IMR-90 (cell line): Measurements from ENCODE around the gene RELN. TPM values are rescaled to one million over a fixed set of nuclear protein-coding genes. Genes with fewer than 3 reads are reported as not detected.
A peak's percentile ranks its signal among the peaks of the same experiment; 100 is the strongest.

ENCODE experiments used
- ATAC-seq: fragments of 200-7000 bp; cut with Tn5 transposase; 2 replicates; pipeline ENCODE4 v1.9.1; 2020; ENCODE audit warnings: low read depth, mild to moderate bottlenecking, moderate library complexity
- BruUV-seq: library from RNA; stranded (reverse); fragments of 400-500 nt; replicated peaks from 2 replicates; lab custom pipeline; 2021; lab: Mats Ljungman, UMichigan
- CTCF ChIA-PET: fragments of 300-600 bp; formaldehyde crosslinking; extraction: SDS; loops from one replicate; lab custom pipeline; 2021; ENCODE audit warnings: antibody characterized with exemption; lab: Yijun Ruan, JAX
- POLR2A ChIA-PET: fragments of 300-600 bp; sonication (Branson Sonifier 250); formaldehyde crosslinking; loops from one replicate; lab custom pipeline; 2022; ENCODE audit warnings: antibody characterized with exemption; ENCODE audit not compliant: unreplicated experiment; lab: Charles Lee
- DNase-seq: peaks from one replicate; pipeline ENCODE4 v3.0.0; 2013
- H2AFZ ChIP-seq: replicated peaks from 2 replicates; pipeline ENCODE3; 2013; ENCODE audit warnings: low read length, mild to moderate bottlenecking; ENCODE audit not compliant: poor library complexity
- H2AK5ac ChIP-seq: 2 replicates; pipeline ENCODE4 v1.6.1; 2013; ENCODE audit warnings: low read depth, low read length, inconsistent platforms
- H2AK9ac ChIP-seq: replicated peaks from 2 replicates; pipeline ENCODE3; 2013; ENCODE audit warnings: mild to moderate bottlenecking, low read depth, low read length, moderate library complexity; ENCODE audit not compliant: poor library complexity
- H2BK120ac ChIP-seq: 2 replicates; pipeline ENCODE4 v1.6.1; 2013; ENCODE audit warnings: low read depth, low read length, inconsistent platforms
- H2BK15ac ChIP-seq: 3 replicates; pipeline ENCODE4 v1.6.1; 2013; ENCODE audit warnings: low read depth, low read length, inconsistent platforms
- H2BK20ac ChIP-seq: 2 replicates; pipeline ENCODE4 v1.6.1; 2013; ENCODE audit warnings: low read depth, mild to moderate bottlenecking, inconsistent platforms, low read length, moderate library complexity
- H2BK5ac ChIP-seq: 2 replicates; pipeline ENCODE4 v1.6.1; 2013; ENCODE audit warnings: mild to moderate bottlenecking, low read depth, low read length, inconsistent platforms; ENCODE audit not compliant: poor library complexity, severe bottlenecking
- H3K14ac ChIP-seq: replicated peaks from 2 replicates; pipeline ENCODE4 v1.6.1; 2013; ENCODE audit warnings: low read depth, low read length, inconsistent platforms
- H3K18ac ChIP-seq: 2 replicates; pipeline ENCODE4 v1.6.1; 2013; ENCODE audit warnings: low read depth, low read length, control low read depth
- H3K23ac ChIP-seq: 2 replicates; pipeline ENCODE4 v1.6.1; 2013; ENCODE audit warnings: low read depth, low read length, inconsistent platforms
- H3K27ac ChIP-seq: 2 replicates; pipeline ENCODE4 v1.5.1; 2013; ENCODE audit warnings: mild to moderate bottlenecking, control low read depth, low read length; ENCODE audit not compliant: insufficient read depth
- H3K27me3 ChIP-seq: 2 replicates; pipeline ENCODE4 v1.6.1; 2013; ENCODE audit warnings: low read length; ENCODE audit not compliant: control insufficient read depth, insufficient read depth
- H3K36me3 ChIP-seq: 2 replicates; pipeline ENCODE4 v1.6.1; 2013; ENCODE audit warnings: low read length, mixed read lengths; ENCODE audit not compliant: control insufficient read depth, insufficient read depth
- H3K4ac ChIP-seq: 2 replicates; pipeline ENCODE4 v1.6.1; 2013; ENCODE audit warnings: low read depth, low read length, inconsistent platforms
- H3K4me1 ChIP-seq: 2 replicates; pipeline ENCODE4 v1.6.1; 2013; ENCODE audit warnings: low read length, mixed read lengths; ENCODE audit not compliant: control insufficient read depth, insufficient read depth
- H3K4me2 ChIP-seq: 2 replicates; pipeline ENCODE4 v1.6.1; 2013; ENCODE audit warnings: low read depth, mild to moderate bottlenecking, control low read depth, low read length, moderate library complexity
- H3K4me3 ChIP-seq: 2 replicates; pipeline ENCODE4 v1.5.1; 2013; ENCODE audit warnings: low read depth, mild to moderate bottlenecking, control low read depth, low read length, moderate library complexity; ENCODE audit not compliant: insufficient read depth
- H3K56ac ChIP-seq: 2 replicates; pipeline ENCODE4 v1.6.1; 2013; ENCODE audit warnings: low read length, inconsistent platforms; ENCODE audit not compliant: insufficient read depth; ENCODE audit errors: extremely low read depth
- H3K79me1 ChIP-seq, 2 experiments: 2 replicates each; pipeline ENCODE4 v1.6.1; 2013; ENCODE audit warnings: low read length in 2 of 2, inconsistent platforms in 1 of 2, low read depth in 1 of 2
- H3K9ac ChIP-seq: 2 replicates; pipeline ENCODE4 v1.6.1; 2013; ENCODE audit warnings: low read depth, low read length, control low read depth
- H3K9me1 ChIP-seq: 2 replicates; pipeline ENCODE4 v1.6.1; 2013; ENCODE audit warnings: low read length, inconsistent platforms; ENCODE audit not compliant: insufficient read depth
- H3K9me3 ChIP-seq: 2 replicates; pipeline ENCODE4 v1.6.1; 2013; ENCODE audit warnings: low read length; ENCODE audit not compliant: control insufficient read depth, insufficient read depth
- H4K20me1 ChIP-seq: 2 replicates; pipeline ENCODE4 v1.6.1; 2013; ENCODE audit warnings: low read length, inconsistent platforms; ENCODE audit not compliant: insufficient read depth
- H4K5ac ChIP-seq: 2 replicates; pipeline ENCODE4 v1.6.1; 2013; ENCODE audit warnings: mild to moderate bottlenecking, low read depth, low read length, control low read depth
- H4K8ac ChIP-seq, 2 experiments: 2 replicates each; pipeline ENCODE4 v1.6.1; 2013; ENCODE audit warnings: low read depth in 2 of 2, low read length in 2 of 2, control low read depth in 1 of 2, inconsistent platforms in 1 of 2
- H4K91ac ChIP-seq: 2 replicates; pipeline ENCODE4 v1.6.1; 2013; ENCODE audit warnings: low read depth, low read length, inconsistent platforms; ENCODE audit not compliant: insufficient read depth
- MAFK ChIP-seq: IDR thresholded peaks from 2 replicates; pipeline ENCODE4 v1.6.1; 2012; ENCODE audit warnings: low read depth, low read length, improper control_type of control experiment
- RAD21 ChIP-seq: IDR thresholded peaks from 2 replicates; pipeline ENCODE4 v1.6.1; 2012; ENCODE audit warnings: low read length, improper control_type of control experiment
- WGBS, 2 experiments: methylation state at CpG; one replicate each; pipeline versions ENCODE4 v1.1.5 to v1.1.7; 2013; ENCODE audit warnings: missing lambda C conversion rate in 2 of 2; ENCODE audit not compliant: insufficient read length in 1 of 2; ENCODE audit errors: extremely low coverage in 2 of 2; 5-methylcytosine and 5-hydroxymethylcytosine counted together
- dilution Hi-C: fragments of 300-500 bp; cut with HindIII; formaldehyde crosslinking; loops from one replicate; pipeline ENCODE4 v1.14.3; 2018; ENCODE audit warnings: low sequenced_read_pairs; ENCODE audit not compliant: unreplicated experiment
- in situ Hi-C: fragments of 300-500 bp; cut with MboI; formaldehyde crosslinking; loops from 3 replicates; pipeline ENCODE4 v1.14.3; 2019; ENCODE audit warnings: low sequenced_read_pairs, inconsistent platforms, mixed read lengths
- intact Hi-C: fragments of 100-400 bp; cut with micrococcal nuclease; formaldehyde crosslinking; loops from 2 replicates; pipeline ENCODE4 v1.10.0; 2022
- polyA plus RNA-seq, 3 experiments: library from polyadenylated mRNA; depleted of rRNA; stranded (reverse); fragments of >200 nt; gene quantifications; 2 replicates each; pipeline ENCODE4 v1.2.3, GENCODE V29; 2012; ENCODE audit warnings: low replicate concordance in 1 of 3
- total RNA-seq: library from RNA; depleted of rRNA; stranded (reverse); fragments of >200 nt; gene quantifications from 2 replicates; pipeline ENCODE4 v1.2.3, GENCODE V29; 2012

Gene RELN
- total and polyA plus RNA-seq, 2 of the 4 experiments (the other 2 are of a cell fraction), result 14.7 to 23.7 TPM

DNA sequence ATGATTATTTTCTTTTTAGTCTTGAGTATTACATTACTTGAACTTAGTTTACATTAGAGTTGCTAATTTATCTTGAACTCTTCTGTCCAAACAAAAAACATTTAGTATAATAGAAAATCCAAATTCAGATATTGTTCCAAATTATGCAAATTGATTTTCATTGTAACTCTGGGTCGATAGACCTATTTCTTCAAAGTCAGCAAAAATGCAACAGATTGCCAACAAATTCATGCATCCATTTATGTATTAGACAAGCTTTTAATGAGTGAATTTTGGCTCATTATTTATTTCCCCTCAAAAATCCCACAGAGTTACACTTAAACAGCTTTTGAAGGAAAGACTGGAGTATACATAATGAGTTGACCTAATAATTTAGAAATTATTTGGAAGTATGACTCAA, 240.8 kb downstream of the RELN start:
- ATAC-seq, result no peak
- in situ Hi-C loops, result no loop called here
- Histone ChIP-seq H2AFZ (no peak overlapping the region), H2BK15ac (no peak overlapping the region), H2BK20ac (no peak overlapping the region), H3K9ac (no peak overlapping the region), H3K9me1 (no peaks in the 10 kb centered on the region), H3K4me1 (no peaks in the 10 kb centered on the region), H3K36me3 (no peaks in the 10 kb centered on the region), H4K8ac (no peak overlapping the region), H3K27me3 (no peaks in the 10 kb centered on the region), H3K14ac (no peak overlapping the region), H3K23ac (no peak overlapping the region), H4K5ac (no peak overlapping the region), H3K9me3 (no peaks in the 10 kb centered on the region), H3K4me3 (no peak overlapping the region), H3K56ac (no peak overlapping the region), H2AK9ac (no peak overlapping the region), H3K27ac (no peak overlapping the region), H3K18ac (no peak overlapping the region), H3K4ac (no peak overlapping the region), H2BK5ac (no peak overlapping the region), H3K79me1 (no peaks in the 10 kb centered on the region), H2AK5ac (no peak overlapping the region), H3K4me2 (no peak overlapping the region), H4K91ac (no peak overlapping the region), H2BK120ac (no peak overlapping the region), H4K20me1 (no peaks in the 10 kb centered on the region)
- ChIA-PET CTCF (interaction anchor here (0.6 kb wide), 1 partner anchor 238 kb away, joined by 3 read pairs; no protein-coding TSS in a partner anchor), POLR2A (no interaction called here)
- no CpG with 5 or more reads among the region's 1 CpG for WGBS, 2 experiments
- TF ChIP-seq RAD21 (no peak), MAFK (peak; percentile 52)
- intact Hi-C loops, result no loop called here
- no TSS peak for BruUV-seq
- dilution Hi-C loops, result no loop called here
- DNase-seq, result no peak
